Measurements from ENCODE around the gene MRPL41. TPM values are rescaled to one million over a fixed set of nuclear protein-coding genes. Genes with fewer than 3 reads are reported as not detected.

MRPL41 gene
- total and polyA plus RNA-seq, 2 experiments from 2014 or later = 32.8 to 146 TPM

DNA sequence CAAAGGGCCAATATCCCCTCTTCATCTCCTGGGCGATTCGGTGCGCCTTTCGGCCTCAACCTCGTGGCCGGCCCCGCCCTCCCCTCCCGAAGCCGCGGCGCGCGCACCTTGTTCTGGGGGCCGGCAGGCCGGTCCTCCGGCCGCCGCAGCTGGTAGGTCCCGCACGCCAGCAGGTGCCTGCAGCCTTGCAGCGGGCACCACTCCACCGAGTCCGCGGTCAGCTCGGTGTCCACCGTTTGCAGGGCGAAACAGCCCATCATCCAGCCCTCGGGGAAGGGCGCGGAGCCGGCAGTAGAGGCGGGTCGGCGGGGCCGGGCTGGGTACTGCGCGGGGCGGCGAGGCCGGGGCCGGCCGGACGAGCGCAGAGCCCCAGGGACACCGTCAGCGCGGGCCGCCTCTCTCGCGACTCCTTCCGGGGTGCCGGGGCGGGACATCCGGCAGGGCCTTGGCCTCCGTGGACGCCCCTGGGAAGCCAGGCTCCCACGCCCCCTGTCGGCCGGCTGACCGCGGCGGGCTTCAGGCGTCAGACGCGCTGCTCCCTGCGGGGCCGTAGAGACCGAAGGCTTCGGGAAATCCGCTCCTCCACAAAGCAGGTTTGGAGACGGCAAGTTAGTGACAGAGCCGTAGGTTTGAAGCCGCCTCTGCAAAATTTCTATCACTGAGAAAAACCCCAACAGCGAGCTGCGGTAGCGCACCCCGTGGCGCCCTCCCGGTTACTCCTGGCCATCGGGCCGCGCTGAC lies 27.0 kb downstream of the MRPL41 start, which contains the start of gene DPH7:
Gene DPH7 (minus strand): TSS at position 408 of the 741 bp plus-strand sequence. CDS start 148 bp downstream, at position 260.
- peak within 1 kb of the TSS; percentile 91 for H3K4me3 Mint-ChIP-seq
- H3K4me1 ChIP-seq (ENCODE audit: insufficient read depth) = peaks cover 20% of the 10 kb centered on the region
- ATAC-seq (peak; percentile 87), DNase-seq (ENCODE audit: low spot score) (peak; percentile 97)
- H3K4me3 ChIP-seq = peak within 1 kb of the TSS; percentile 96
- H3F3A ChIP-seq (replicated peaks; ENCODE audit: low read depth) = peaks cover 28% of the 10 kb centered on the region; the same call in 1 of the 2 replicates
- no peaks in the 10 kb centered on the region for H3K27me3 ChIP-seq (ENCODE audit: insufficient read depth)
- H3K79me2 ChIP-seq (replicated peaks; ENCODE audit: insufficient read depth) = peaks cover 46% of the 10 kb centered on the region
- peak within 1 kb of the TSS; percentile 98 for H3K4me2 ChIP-seq
- H3K27ac ChIP-seq (ENCODE audit: low read depth) = peak within 1 kb of the TSS; percentile 84
- no peaks in the 10 kb centered on the region for H3K9me2 ChIP-seq (ENCODE audit: insufficient read depth)
- H3K36me3 Mint-ChIP-seq (ENCODE audit: low read depth) = peaks cover 63% of the 10 kb centered on the region
- peak within 1 kb of the TSS; percentile 78 for H3K27ac Mint-ChIP-seq
- H3K4me1 Mint-ChIP-seq = peaks cover 31% of the 10 kb centered on the region
- 0 out of 2 replicates have a peak within 1 kb of the TSS, but pooled peaks have one; percentile 74 for H2AFZ ChIP-seq
- peaks cover 26% of the 10 kb centered on the region for H4K20me1 ChIP-seq (replicated peaks; ENCODE audit: insufficient read depth)
- no peaks in the 10 kb centered on the region for H3K9me3 Mint-ChIP-seq
- peaks cover 20% of the 10 kb centered on the region for H3K36me3 ChIP-seq (ENCODE audit: insufficient read depth)
- TF ChIP-seq JUNB (IDR thresholded peaks at IDR 0.05; ENCODE audit: unreplicated experiment) (no peak), EZH2 (IDR thresholded peaks at IDR 0.05; ENCODE audit: low read depth, unreplicated experiment) (no peak), NANOG (IDR thresholded peaks at IDR 0.05; ENCODE audit: borderline replicate concordance) (no peak), ZNF114 (CRISPR knock-in tag; IDR thresholded peaks at IDR 0.05) (no peak), ZNF331 (CRISPR knock-in tag; IDR thresholded peaks at IDR 0.05; ENCODE audit: low read depth) (no peak), EZH2phosphoT487 (IDR thresholded peaks at IDR 0.05; ENCODE audit: unreplicated experiment) (no peak), CREB1 (CRISPR knock-in tag; IDR thresholded peaks at IDR 0.05; ENCODE audit: low read depth) (peak; percentile 84), STAT1 (IDR thresholded peaks at IDR 0.05; ENCODE audit: unreplicated experiment) (no peak), POLR2AphosphoS5 (IDR thresholded peaks at IDR 0.05; ENCODE audit: low read depth) (peak; percentile 81)
- TF ChIP-seq, protein P1, sequence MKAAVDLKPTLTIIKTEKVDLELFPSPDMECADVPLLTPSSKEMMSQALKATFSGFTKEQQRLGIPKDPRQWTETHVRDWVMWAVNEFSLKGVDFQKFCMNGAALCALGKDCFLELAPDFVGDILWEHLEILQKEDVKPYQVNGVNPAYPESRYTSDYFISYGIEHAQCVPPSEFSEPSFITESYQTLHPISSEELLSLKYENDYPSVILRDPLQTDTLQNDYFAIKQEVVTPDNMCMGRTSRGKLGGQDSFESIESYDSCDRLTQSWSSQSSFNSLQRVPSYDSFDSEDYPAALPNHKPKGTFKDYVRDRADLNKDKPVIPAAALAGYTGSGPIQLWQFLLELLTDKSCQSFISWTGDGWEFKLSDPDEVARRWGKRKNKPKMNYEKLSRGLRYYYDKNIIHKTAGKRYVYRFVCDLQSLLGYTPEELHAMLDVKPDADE (IDR thresholded peaks at IDR 0.05) = peak; percentile 86
- TF ChIP-seq, protein P2, sequence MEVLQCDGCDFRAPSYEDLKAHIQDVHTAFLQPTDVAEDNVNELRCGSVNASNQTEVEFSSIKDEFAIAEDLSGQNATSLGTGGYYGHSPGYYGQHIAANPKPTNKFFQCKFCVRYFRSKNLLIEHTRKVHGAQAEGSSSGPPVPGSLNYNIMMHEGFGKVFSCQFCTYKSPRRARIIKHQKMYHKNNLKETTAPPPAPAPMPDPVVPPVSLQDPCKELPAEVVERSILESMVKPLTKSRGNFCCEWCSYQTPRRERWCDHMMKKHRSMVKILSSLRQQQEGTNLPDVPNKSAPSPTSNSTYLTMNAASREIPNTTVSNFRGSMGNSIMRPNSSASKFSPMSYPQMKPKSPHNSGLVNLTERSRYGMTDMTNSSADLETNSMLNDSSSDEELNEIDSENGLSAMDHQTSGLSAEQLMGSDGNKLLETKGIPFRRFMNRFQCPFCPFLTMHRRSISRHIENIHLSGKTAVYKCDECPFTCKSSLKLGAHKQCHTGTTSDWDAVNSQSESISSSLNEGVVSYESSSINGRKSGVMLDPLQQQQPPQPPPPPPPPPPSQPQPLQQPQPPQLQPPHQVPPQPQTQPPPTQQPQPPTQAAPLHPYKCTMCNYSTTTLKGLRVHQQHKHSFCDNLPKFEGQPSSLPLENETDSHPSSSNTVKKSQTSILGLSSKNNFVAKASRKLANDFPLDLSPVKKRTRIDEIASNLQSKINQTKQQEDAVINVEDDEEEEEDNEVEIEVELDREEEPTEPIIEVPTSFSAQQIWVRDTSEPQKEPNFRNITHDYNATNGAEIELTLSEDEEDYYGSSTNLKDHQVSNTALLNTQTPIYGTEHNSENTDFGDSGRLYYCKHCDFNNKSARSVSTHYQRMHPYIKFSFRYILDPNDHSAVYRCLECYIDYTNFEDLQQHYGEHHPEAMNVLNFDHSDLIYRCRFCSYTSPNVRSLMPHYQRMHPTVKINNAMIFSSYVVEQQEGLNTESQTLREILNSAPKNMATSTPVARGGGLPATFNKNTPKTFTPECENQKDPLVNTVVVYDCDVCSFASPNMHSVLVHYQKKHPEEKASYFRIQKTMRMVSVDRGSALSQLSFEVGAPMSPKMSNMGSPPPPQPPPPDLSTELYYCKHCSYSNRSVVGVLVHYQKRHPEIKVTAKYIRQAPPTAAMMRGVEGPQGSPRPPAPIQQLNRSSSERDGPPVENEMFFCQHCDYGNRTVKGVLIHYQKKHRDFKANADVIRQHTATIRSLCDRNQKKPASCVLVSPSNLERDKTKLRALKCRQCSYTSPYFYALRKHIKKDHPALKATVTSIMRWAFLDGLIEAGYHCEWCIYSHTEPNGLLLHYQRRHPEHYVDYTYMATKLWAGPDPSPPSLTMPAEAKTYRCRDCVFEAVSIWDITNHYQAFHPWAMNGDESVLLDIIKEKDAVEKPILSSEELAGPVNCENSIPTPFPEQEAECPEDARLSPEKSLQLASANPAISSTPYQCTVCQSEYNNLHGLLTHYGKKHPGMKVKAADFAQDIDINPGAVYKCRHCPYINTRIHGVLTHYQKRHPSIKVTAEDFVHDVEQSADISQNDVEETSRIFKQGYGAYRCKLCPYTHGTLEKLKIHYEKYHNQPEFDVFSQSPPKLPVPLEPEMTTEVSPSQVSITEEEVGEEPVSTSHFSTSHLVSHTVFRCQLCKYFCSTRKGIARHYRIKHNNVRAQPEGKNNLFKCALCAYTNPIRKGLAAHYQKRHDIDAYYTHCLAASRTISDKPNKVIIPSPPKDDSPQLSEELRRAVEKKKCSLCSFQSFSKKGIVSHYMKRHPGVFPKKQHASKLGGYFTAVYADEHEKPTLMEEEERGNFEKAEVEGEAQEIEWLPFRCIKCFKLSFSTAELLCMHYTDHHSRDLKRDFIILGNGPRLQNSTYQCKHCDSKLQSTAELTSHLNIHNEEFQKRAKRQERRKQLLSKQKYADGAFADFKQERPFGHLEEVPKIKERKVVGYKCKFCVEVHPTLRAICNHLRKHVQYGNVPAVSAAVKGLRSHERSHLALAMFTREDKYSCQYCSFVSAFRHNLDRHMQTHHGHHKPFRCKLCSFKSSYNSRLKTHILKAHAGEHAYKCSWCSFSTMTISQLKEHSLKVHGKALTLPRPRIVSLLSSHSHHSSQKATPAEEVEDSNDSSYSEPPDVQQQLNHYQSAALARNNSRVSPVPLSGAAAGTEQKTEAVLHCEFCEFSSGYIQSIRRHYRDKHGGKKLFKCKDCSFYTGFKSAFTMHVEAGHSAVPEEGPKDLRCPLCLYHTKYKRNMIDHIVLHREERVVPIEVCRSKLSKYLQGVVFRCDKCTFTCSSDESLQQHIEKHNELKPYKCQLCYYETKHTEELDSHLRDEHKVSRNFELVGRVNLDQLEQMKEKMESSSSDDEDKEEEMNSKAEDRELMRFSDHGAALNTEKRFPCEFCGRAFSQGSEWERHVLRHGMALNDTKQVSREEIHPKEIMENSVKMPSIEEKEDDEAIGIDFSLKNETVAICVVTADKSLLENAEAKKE (CRISPR knock-in tag; IDR thresholded peaks at IDR 0.05) = no peak
- TF ChIP-seq, protein P3, sequence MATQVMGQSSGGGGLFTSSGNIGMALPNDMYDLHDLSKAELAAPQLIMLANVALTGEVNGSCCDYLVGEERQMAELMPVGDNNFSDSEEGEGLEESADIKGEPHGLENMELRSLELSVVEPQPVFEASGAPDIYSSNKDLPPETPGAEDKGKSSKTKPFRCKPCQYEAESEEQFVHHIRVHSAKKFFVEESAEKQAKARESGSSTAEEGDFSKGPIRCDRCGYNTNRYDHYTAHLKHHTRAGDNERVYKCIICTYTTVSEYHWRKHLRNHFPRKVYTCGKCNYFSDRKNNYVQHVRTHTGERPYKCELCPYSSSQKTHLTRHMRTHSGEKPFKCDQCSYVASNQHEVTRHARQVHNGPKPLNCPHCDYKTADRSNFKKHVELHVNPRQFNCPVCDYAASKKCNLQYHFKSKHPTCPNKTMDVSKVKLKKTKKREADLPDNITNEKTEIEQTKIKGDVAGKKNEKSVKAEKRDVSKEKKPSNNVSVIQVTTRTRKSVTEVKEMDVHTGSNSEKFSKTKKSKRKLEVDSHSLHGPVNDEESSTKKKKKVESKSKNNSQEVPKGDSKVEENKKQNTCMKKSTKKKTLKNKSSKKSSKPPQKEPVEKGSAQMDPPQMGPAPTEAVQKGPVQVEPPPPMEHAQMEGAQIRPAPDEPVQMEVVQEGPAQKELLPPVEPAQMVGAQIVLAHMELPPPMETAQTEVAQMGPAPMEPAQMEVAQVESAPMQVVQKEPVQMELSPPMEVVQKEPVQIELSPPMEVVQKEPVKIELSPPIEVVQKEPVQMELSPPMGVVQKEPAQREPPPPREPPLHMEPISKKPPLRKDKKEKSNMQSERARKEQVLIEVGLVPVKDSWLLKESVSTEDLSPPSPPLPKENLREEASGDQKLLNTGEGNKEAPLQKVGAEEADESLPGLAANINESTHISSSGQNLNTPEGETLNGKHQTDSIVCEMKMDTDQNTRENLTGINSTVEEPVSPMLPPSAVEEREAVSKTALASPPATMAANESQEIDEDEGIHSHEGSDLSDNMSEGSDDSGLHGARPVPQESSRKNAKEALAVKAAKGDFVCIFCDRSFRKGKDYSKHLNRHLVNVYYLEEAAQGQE (IDR thresholded peaks at IDR 0.05; ENCODE audit: unreplicated experiment) = no peak
- TF ChIP-seq, protein P4, sequence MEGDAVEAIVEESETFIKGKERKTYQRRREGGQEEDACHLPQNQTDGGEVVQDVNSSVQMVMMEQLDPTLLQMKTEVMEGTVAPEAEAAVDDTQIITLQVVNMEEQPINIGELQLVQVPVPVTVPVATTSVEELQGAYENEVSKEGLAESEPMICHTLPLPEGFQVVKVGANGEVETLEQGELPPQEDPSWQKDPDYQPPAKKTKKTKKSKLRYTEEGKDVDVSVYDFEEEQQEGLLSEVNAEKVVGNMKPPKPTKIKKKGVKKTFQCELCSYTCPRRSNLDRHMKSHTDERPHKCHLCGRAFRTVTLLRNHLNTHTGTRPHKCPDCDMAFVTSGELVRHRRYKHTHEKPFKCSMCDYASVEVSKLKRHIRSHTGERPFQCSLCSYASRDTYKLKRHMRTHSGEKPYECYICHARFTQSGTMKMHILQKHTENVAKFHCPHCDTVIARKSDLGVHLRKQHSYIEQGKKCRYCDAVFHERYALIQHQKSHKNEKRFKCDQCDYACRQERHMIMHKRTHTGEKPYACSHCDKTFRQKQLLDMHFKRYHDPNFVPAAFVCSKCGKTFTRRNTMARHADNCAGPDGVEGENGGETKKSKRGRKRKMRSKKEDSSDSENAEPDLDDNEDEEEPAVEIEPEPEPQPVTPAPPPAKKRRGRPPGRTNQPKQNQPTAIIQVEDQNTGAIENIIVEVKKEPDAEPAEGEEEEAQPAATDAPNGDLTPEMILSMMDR (conservative IDR thresholded peaks at IDR 0.05; ENCODE audit: low read depth in 2 of 2) = peak; percentile 76 to 87
- peaks cover 32% of the 10 kb centered on the region for H3K27me3 Mint-ChIP-seq (ENCODE audit: insufficient read depth, low read depth, poor library complexity)
